Urothelium cell line (cell line): Measurements from ENCODE around the gene IGF1R.

Experiments
- DNase-seq: peaks from one replicate; pipeline ENCODE4 v3.0.0; 2011; ENCODE audit warnings: low spot score, mixed read lengths
- FAIRE-seq: peaks from 2 replicates; lab custom pipeline; 2011; peaks lifted over from hg19 to GRCh38; lab: Jason Lieb, UNC

IGF1R gene

DNA sequence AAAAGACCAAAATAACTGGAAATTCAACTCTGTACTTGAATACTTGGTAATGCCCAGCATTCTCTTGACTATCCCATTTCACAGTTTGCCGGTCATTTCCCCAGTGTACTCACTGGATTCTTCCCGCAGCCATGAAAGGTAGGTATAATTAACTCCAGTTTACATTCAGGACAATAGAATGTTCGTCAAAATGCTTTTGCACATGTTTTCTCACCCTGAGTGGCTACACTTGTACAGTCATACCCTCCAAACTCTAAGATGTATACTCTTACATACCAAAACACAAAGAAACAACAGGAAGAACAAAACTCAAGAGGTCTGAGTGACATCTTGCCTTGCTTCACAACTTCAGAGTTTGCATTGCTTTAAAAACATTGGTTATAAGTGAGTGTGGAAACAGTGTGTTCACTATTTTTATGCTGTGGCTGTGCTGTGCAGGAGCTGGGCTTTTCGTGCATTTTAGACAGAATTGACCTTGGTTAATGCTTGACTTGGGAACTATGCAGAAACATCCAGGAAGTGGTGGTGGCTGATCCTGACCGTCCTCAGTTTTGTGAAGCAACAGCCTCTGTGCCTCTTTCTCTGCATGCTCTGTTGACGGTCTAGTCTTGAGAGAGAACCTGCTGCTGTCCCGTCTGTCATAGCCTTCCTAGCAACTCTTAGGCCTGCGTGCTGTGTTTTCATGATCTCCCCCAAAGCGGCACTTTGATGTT lies 90.5 kb downstream of the IGF1R start:
- FAIRE-seq (no peak), DNase-seq (no peak)

DNA sequence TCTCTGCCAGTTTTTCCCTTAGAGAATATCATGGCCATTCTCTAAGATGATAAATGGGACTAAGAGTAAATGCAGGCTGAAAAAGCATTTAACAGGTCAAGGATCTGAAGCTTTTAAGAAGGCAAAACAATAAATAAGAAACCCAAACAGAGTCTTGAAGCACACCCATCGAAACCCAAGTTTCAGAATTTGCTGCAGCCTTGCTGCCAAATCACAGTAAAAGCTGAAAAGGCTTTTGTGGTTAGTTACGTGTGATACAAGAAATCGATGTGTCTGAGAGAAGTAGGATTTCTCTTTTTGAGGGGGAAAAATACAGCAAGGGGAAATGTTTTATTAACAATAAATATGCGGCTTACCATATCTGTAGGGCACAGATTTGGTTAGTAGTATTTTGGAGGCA lies 92.0 kb downstream of the IGF1R start:
- no peak for FAIRE-seq
- no peak for DNase-seq

DNA sequence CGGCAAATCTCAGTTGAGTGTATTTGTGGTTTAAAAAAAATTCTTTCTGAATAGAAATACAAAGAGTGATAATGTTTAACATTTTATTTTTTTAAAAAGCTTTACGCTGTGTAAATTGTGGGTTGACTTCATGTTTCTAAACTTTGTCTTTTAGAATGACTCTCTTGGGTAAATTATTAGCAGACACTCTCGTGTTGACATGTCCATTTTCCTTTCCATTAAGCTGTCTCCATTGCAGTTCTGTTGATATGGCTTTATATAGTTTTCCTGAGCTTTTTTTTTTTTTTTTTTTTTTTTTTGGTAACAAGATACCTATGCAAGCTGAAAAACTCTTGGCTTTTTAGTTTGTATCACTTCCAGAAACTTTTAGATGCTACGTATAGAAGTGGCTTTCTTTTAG lies 92.6 kb downstream of the IGF1R start:
- FAIRE-seq, result no peak

DNA sequence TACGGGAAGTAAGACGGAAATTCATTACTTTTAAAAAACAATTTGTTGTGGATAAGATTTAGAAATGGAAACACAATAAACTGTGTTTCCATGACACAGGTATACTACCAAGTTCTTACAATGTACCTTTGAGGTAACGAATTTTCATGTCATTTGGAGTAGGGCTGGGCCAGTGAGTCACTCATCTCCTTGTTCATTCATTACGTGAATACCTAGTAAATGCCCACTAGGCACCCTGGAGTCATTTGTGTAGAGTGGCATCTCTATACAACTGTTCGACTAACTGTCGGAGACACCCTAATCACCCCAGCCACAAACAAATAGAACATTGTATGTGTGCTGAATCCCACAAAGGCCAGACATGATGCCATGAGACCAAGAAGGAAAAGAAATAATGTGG lies 94.8 kb downstream of the IGF1R start:
- no peak for FAIRE-seq
- DNase-seq, result no peak

More for the DNA sequence above, 92.6 kb downstream of the IGF1R start:
- DNase-seq, result no peak

DNA sequence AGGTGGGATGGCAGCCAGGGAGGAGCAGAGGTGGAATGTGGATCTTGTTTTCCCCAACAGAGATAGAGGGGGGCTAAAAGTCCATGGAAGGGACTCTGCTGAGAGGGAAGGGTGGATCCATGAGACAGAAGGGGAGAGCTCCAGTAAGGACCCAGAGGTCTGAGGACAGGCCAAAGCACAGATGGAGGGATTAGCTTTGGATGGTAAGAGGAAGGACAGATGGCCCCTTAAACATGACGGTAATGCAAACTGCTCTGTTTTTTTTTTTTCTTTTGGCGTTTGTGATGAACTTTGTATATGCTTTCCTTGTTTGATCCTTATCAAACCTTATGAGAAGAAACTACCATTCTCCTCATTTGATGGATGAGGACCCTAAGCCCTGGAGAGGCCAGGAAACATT lies 96.2 kb downstream of the IGF1R start:
- DNase-seq, result no peak
- no peak for FAIRE-seq

DNA sequence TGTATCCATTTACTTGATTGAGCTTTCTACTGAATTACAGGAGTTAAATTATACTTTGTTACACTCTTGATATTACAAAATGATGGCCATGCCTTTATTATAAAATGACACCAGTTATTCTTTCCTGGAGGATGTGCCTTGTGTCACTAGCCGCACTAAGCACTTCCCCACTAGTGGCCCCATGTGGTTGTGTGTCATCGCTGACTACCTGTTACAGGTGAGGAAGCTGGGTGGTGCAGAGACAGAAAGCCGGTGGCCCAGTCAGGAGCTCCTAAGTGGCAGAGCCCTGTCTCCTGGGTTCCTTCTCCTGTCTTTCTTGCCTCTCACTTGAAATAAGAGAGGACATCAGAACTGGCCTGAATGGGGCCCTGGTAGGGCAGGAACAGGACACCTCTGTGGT lies 96.8 kb downstream of the IGF1R start:
- FAIRE-seq, result no peak
- DNase-seq, result no peak

DNA sequence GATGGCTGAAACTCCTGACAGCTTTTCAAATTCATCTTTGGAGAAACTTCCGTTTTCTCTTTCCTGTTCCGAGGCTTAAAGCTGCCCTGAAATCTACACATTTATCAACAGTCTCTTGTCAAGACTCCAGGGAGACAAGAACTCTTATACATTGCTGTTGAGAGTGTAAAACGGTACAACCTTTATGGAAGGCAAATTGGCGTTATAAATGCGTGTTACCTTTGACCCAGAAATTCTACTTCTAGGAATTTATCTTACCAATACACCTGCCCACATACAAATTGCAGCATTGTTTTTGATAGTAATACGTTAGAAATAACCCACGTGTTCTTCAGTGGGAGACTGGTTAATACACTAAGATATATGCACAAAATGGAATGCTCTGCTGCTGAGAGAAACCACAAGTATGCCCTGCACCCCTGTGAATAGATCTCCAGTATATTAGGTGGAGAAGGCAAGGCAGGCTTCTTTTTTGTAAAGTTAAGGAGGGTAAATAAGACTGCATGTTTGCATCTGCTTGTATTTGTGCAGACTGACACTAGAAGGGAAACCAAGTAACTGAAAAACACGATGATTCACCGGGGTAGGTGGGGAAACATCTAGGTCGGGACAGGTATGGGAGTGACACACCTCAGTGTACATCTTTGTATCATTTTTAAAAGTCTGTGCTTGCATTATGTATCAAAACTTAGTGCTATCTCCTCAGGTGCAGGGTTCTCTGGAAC lies 97.5 kb downstream of the IGF1R start:
- FAIRE-seq, result peak; percentile 9

DNA sequence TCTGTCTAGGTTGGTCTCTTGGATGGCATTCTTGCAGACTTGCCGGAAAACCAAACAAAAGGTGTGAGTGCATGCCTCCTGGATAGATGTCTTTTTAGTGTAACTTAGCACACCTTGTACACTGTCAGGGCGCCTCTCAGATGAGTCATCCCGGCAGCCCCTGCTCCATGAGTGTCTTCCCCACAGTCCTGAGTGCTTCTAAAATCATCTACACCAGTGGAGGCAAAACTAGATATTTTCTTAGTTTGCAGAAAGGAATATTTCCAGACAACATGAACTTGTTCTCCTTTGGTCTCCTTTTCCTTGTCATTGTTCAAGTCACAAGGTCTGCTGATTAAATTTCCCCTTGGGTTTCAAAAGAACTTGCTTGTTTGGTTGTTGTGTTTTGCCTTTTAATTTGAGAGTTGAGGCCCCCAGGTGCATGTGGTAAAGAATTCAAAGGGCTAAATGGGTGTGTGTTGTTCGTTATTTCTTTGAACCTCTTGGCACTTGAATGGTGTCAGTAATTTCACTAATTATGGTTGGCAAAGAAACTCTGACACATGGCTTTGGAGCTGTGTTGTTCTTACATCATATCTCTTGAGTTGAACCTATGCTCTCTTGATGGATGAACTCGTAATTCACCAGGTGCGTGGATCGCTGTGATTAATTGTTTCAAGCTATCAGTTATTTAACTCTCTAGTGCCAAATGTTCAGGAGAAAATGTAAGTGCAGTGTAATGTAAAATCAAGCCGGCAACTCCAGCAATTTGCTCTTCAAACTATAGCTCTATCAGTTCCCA lies 98.2 kb downstream of the IGF1R start:
- FAIRE-seq, result no peak
- no peak for DNase-seq

More for the DNA sequence above, 97.5 kb downstream of the IGF1R start:
- DNase-seq, result no peak

DNA sequence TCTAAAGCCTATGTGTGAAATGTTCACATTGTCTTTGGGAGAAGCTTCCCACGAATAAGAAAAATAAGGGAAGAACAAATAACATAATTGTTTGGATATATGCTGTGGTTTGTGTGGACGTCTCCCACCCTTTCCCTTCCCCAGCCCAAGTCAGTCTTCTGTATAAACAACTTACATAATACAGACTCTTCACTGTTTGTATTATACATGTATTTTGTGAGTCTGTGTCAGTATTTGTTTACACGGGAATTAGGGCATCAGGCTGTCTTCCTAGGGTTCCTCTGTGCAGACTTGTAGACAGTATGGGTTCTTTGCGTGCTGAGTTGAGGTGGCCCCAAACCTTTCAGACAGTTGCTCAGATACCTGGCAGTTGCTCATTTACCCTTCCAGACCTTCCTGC lies 103.4 kb downstream of the IGF1R start:
- no peak for DNase-seq
- FAIRE-seq, result no peak

DNA sequence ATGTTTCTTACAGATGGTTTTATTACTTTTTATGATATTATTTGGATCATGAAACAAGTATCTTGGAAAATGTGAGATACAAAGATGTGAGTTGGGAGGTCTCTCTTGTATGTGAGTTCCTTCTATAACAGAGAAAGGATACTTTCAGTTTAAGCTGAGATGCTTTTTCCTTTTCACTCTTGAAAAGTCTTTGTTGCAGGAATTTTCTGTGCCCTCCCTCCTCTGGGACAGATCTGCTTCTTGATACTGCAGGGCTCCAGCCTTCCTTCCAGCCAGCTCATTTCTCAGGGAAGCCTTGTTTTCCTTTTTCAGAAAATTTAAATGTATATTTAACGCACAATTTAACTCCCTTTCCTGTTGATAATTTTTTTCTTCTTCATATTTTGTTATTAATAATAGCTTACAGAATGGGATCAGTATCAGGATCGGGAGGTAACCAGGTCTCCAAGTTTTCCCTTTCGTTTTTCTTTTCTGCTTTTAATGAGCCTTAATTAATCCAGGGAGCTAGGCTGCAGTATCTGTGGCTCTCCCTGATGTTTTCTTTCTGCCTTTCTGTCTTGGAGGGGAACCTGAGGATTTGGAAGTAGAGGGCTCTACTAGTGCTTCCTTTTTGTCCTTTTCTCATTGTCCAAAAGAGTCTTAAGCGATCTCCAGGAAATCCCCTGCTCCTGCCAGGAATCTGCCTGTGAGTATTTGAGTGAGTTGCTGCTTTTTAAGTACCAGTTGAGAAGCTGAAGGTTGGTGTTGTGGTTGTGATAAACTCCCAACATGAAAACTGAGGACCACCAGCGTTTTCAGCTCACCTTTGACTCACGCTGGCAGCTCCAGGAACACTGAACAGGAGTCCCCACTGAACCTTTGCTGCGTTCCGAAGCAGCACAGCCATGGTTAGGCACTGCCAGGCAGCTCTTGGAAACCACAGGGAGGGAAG lies 105.7 kb downstream of the IGF1R start:
- no peak for DNase-seq

DNA sequence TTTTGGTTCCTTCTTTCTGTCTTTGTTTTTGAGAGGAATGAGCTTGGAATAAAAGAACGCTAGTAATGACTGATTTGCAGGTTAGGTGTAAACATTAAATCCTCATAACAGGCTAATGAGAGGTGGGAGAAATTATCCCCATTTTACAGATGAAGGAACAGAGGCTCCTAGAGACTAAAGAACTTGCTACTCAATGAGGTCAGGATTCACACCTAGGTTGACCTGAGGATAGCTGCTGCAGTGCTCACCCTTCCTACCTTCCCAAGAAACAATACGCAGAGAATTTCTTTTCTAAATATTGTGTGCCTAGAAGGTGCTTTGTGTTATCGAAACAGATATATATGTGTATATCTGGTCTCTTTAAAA lies 106.3 kb downstream of the IGF1R start:
- DNase-seq (no peak), FAIRE-seq (no peak)

More for the DNA sequence above, 105.7 kb downstream of the IGF1R start:
- no peak for FAIRE-seq

DNA sequence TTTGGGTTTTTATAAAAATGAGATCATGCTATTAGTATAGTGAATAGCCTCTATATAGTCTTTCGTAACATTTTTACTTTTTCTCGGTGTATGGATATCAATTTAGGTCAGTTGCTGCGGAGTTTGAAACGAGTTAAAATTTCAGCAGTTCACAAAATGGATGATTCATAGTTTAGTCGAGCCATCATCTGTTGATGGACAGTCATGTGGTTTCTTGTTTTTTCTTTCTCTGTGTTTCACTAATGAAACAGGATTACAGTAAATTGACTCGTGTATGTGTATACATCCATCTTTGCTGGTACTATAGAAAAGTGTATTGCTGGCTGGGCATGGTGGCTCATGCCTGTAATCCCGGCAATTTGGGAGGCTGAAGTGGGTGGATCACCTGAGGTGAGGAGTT lies 106.8 kb downstream of the IGF1R start:
- FAIRE-seq (no peak), DNase-seq (no peak)

DNA sequence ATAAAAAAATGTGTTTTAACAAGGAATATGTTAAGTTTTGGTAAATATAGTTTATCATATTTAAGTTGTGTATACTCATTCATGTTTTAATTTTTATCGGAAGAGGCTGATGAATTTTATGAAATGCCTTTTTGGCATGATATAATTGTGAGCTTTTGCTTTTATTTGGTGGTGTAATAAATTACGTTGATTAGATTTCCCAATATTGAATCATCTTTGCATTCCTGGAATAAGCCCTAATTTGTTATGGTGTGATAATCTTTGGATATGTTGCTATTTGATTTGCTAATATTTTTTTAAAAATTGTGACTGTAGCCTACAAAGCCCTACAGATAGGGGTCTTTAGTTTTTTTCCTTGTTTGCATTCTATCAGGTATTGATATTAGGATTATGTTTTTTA lies 107.4 kb downstream of the IGF1R start:
- DNase-seq, result no peak
- FAIRE-seq, result no peak

DNA sequence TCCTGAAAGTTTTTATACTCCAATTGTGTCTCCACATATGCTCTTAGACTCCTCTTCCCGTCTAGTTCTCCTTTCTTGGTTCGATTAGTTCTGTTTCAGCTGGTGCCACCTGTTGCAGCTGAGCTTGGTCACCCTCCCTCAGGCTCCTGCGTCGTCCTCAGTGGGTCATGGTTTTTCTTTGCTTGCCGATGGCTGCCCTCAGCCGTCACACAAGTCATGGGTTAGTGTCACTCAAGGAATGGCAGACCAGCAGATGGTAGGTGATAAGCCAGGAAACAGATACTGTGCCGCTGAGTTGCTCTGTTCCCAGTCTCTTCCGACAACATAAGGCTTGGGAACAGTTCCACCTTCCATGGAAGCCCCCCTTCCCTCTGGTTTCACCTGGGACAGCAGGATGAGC lies 109.9 kb downstream of the IGF1R start:
- DNase-seq (no peak), FAIRE-seq (no peak)

DNA sequence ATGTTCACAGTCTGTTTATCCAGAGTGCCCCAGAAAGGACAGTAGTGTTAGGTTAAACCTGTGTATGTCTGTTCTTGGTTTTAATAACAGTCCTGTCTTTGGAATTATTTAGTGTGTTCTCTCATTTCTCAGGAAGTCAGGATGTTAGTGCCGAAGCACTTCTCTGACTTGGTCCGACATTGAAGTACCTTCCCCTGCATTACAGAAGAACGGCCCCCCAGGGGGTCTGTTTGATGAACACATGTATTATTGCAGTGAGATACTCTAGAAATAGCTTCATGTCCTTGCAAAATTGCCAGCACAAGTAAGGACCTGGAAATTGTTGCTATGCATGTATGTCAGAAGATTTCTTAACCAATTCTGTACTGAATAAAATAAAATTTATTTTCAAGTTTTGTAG lies 110.9 kb downstream of the IGF1R start:
- no peak for DNase-seq
- FAIRE-seq, result no peak

DNA sequence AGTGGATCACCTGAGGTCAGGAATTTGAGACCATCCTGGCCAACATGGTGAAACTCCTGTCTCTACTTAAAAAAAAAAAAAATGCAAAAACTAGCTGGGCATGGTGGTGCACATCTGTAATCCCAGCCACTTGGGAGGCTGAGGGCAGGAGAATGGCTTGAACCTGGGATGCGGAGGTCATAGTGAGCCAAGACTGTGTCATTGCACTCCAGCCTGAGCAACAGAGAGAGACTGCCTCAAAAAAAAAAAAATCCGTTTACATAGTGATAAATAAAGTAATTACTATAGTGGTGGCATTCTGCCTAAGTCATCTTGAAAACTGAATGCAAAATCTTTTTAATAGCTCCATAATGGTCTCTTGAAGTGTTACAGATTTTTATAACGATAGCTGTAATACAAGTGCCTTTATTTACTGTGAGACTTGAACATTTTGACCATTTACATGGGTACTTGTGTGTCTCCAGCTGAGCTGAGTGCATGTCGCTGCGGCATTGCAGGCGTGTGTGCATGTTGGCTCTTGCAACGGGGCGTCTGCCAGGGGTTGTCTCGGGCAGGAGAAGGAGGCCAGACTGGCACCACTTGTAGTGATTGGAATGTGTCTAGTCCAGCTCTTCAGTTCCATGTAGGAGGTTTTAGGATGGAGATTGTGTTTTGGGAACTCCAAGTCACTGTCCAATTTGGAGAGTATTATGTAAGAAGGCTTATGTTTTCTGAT lies 111.9 kb downstream of the IGF1R start:
- DNase-seq (no peak), FAIRE-seq (no peak)

DNA sequence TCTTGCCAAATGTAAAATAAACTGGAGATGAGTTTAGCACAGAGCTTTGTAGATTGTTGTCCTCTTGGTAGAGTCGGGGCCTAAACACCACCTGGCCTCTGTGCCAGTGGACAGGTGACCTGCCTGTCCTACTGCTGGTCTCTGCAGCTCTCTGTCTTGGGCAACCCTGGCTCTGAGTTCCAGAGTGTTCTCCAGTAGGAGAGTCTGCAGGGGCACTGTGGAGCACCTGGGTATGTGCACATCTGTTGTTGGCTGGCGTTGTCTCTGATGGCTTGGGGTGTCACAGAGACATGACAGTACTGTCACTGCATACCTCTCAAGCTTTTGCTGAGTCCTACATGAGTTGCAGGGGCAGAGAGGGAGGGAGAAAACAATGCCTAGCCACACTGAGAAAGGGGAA lies 112.6 kb downstream of the IGF1R start:
- FAIRE-seq, result no peak
- DNase-seq, result no peak

DNA sequence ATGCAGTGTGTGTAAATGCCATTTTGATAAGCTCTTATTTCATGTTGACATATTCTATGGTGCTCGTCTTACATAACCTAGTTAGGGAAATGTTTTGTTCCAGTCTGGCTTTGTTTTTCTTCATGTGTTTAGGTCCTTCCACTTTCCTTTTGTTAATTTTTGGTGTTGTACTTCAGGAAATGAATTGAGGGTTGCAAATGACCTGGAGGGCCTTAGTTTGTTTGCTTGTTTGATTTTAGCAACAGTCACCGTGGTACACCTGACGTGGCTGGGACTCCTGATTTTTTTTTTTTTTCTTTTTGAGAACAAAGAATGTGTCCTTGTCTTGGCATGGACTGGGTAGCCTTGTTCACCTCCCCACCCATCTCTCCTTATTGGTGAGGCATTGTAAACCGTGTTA lies 114.8 kb downstream of the IGF1R start:
- DNase-seq (no peak), FAIRE-seq (no peak)

DNA sequence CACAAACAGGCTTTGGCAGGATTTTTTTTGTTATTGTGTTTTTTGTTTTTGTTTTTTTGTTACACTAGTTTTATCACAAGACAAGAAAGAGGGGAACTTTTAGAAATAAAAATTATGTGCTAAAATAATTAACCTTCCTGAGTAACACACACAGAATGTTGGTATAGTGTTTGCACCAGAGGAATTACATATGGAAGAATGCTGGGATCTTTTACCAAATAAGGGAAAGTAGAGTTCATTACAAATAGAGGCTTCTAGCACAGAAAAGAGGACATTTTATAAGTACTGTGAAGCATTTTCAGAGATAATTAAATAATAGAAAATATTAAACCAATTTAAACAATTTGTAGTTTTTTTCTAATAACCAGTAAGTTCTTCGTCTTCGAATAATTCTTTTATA lies 116.0 kb downstream of the IGF1R start:
- DNase-seq (no peak), FAIRE-seq (no peak)

DNA sequence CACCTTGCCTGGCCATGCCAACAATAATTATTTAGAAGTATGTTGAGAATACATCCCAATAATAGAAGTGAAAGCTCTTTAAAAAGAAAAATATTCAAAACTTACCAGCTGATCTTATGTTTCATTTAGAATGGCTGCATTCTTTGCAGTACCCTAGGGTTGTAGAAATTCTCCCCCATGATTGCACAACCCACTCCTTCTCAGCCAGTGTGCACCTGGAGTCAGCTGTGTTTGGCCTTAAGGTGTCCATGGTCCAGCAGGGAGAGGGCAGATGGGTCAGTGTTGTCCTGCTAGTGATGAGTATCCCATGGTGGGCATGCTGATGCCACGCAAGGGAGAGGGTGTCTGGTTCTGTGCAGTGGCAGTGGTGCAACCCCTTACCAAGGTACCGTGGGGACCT lies 117.3 kb downstream of the IGF1R start:
- FAIRE-seq (peak; percentile 32), DNase-seq (no peak)
